MM.1S (cell line): ENCODE data around the gene VAC14.

Experiments
- DNase-seq: peaks from one replicate; pipeline ENCODE4 v3.0.0-alpha.2; 2015
- H2AFZ ChIP-seq: fragments of 300-600 bp; sonication (generic); 2 replicates; pipeline ENCODE4 v1.6.0; 2016; ENCODE audit warnings: antibody characterized with exemption, low read length
- H3F3A ChIP-seq: fragments of 300-600 bp; sonication (generic); 2 replicates; pipeline ENCODE4 v1.6.1; 2016; ENCODE audit warnings: mild to moderate bottlenecking, antibody characterized with exemption, low read length, moderate library complexity, mixed read lengths; ENCODE audit not compliant: insufficient read depth
- H3K27ac ChIP-seq: fragments of 300-600 bp; sonication (generic); 2 replicates; pipeline ENCODE4 v1.5.1; 2016; ENCODE audit warnings: mild to moderate bottlenecking, low read length
- H3K27me3 ChIP-seq: fragments of 300-600 bp; sonication (generic); replicated peaks from 2 replicates; pipeline ENCODE4 v1.6.0; 2016; ENCODE audit warnings: low read length; ENCODE audit not compliant: insufficient read depth
- H3K36me3 ChIP-seq: fragments of 300-600 bp; sonication (generic); replicated peaks from 2 replicates; pipeline ENCODE4 v1.6.1; 2016; ENCODE audit warnings: mild to moderate bottlenecking, low read length, mixed read lengths; ENCODE audit not compliant: insufficient read depth
- H3K4me1 ChIP-seq: fragments of 300-600 bp; sonication (generic); 2 replicates; pipeline ENCODE4 v1.6.1; 2016; ENCODE audit warnings: low read length, mixed read lengths
- H3K4me2 ChIP-seq: fragments of 300-600 bp; sonication (generic); 2 replicates; pipeline ENCODE4 v1.6.0; 2016; ENCODE audit warnings: low read depth, low read length
- H3K4me3 ChIP-seq: fragments of 300-600 bp; sonication (generic); 2 replicates; pipeline ENCODE4 v1.5.1; 2016; ENCODE audit warnings: low read length, mixed read lengths
- H3K79me2 ChIP-seq: fragments of 300-600 bp; sonication (generic); 2 replicates; pipeline ENCODE4 v1.6.1; 2016; ENCODE audit warnings: mixed run types, low read length, mixed read lengths
- H3K9ac ChIP-seq: fragments of 300-600 bp; sonication (generic); 2 replicates; pipeline ENCODE4 v1.6.1; 2016; ENCODE audit warnings: low read length, mixed read lengths
- H3K9me2 ChIP-seq: fragments of 300-600 bp; sonication (generic); replicated peaks from 2 replicates; pipeline ENCODE4 v1.6.1; 2016; ENCODE audit warnings: mild to moderate bottlenecking, low read length, mixed read lengths; ENCODE audit not compliant: insufficient read depth
- H3K9me3 ChIP-seq: fragments of 300-600 bp; sonication (generic); replicated peaks from 2 replicates; pipeline ENCODE4 v1.6.1; 2016; ENCODE audit warnings: mild to moderate bottlenecking, low read length, mixed read lengths; ENCODE audit not compliant: insufficient read depth
- H4K20me1 ChIP-seq: fragments of 300-600 bp; sonication (generic); 2 replicates; pipeline ENCODE4 v1.6.1; 2016; ENCODE audit warnings: mild to moderate bottlenecking, low read length, moderate library complexity, mixed read lengths; ENCODE audit not compliant: insufficient read depth
- CTCF ChIP-seq: fragments of 300-600 bp; sonication (generic); IDR thresholded peaks from 2 replicates; pipeline ENCODE4 v1.5.1; 2016; ENCODE audit warnings: antibody characterized with exemption, low read length, mixed read lengths
- EZH2 ChIP-seq: fragments of 300-600 bp; sonication (generic); optimal IDR thresholded peaks from 2 replicates; pipeline ENCODE3; 2017; ENCODE audit warnings: low read depth, mild to moderate bottlenecking, antibody characterized with exemption, low read length, mixed read lengths
- EZH2phosphoT487 ChIP-seq: fragments of 300-600 bp; sonication (generic); IDR thresholded peaks from 2 replicates; pipeline ENCODE4 v1.6.1; 2018; ENCODE audit warnings: antibody characterized with exemption, low read length

Gene VAC14

GRCh38 chr16:70657956-70658355, 143.0 kb downstream of the VAC14 start:
- H3K9me3 ChIP-seq = no peaks in the 10 kb centered on the region
- no peaks in the 10 kb centered on the region for H3K4me1 ChIP-seq
- no peak for DNase-seq
- no peak overlapping the region for H3K9ac ChIP-seq
- no peak overlapping the region for H3K4me3 ChIP-seq
- H4K20me1 ChIP-seq = no peaks in the 10 kb centered on the region
- H3K9me2 ChIP-seq = no peaks in the 10 kb centered on the region
- no peaks in the 10 kb centered on the region for H3K36me3 ChIP-seq
- H3K4me2 ChIP-seq = no peak overlapping the region
- H2AFZ ChIP-seq = no peak overlapping the region
- no peaks in the 10 kb centered on the region for H3K79me2 ChIP-seq
- H3K27me3 ChIP-seq = no peaks in the 10 kb centered on the region
- no peak for TF ChIP-seq EZH2phosphoT487
- no peak for TF ChIP-seq CTCF
- no peak for TF ChIP-seq EZH2
- no peaks in the 10 kb centered on the region for H3F3A ChIP-seq
- no peak overlapping the region for H3K27ac ChIP-seq

DNA sequence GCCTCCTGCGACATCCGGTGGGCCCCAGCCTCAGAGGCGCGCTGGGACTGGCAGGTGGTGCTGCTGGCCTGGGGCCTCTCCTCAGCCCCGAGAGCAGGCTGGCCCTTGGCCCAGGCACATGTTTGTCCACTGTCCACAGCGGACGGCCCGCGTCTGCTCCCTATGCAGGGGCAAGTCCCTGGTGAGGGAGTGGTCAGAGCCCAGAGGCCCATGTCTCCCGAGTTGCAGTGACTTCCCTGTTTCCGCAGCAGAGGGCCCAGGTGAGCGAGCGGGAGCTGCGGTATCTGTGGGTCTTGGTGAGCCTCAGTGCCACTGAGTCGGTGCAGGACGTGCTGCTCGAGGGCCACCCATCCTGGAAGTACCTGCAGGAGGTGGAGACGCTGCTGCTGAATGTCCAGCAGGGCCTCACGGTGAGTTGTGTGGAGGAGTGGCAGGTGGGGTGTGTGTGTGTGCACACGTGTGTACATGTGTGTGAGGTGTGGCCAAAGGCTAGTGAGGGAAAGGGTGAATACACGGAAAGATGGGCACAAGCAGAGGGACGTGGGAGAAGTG, 144.2 kb downstream of the VAC14 start:
- Histone ChIP-seq H3K9me2 (no peaks in the 10 kb centered on the region), H3K9me3 (no peaks in the 10 kb centered on the region), H3K4me1 (no peaks in the 10 kb centered on the region), H3K27me3 (no peaks in the 10 kb centered on the region), H3K36me3 (no peaks in the 10 kb centered on the region), H3K79me2 (no peaks in the 10 kb centered on the region), H3K4me2 (no peak overlapping the region), H4K20me1 (no peaks in the 10 kb centered on the region), H3F3A (no peaks in the 10 kb centered on the region), H3K9ac (no peak overlapping the region), H2AFZ (no peak overlapping the region), H3K27ac (no peak overlapping the region), H3K4me3 (no peak overlapping the region)
- no peak for DNase-seq
- TF ChIP-seq CTCF = no peak
- no peak for TF ChIP-seq EZH2phosphoT487
- TF ChIP-seq EZH2 = no peak

- Histone ChIP-seq H3K27me3 (no peaks in the 10 kb centered on the region), H3K4me3 (no peak overlapping the region), H3K9me3 (no peaks in the 10 kb centered on the region), H3K9ac (no peak overlapping the region), H3K4me1 (no peaks in the 10 kb centered on the region), H3K36me3 (no peaks in the 10 kb centered on the region), H3K27ac (no peak overlapping the region), H4K20me1 (no peaks in the 10 kb centered on the region), H3K79me2 (no peaks in the 10 kb centered on the region), H2AFZ (no peak overlapping the region), H3K9me2 (no peaks in the 10 kb centered on the region), H3F3A (no peaks in the 10 kb centered on the region), H3K4me2 (no peak overlapping the region)
- TF ChIP-seq CTCF (no peak), EZH2phosphoT487 (no peak)
- DNase-seq = no peak
These were observed 144.8 kb downstream of the VAC14 start for GRCh38 chr16:70656065-70656711.
